VCaP (cell line): ENCODE measurements around the gene MFAP3.

ENCODE experiments used
- H3K27ac ChIP-seq: fragments of 450-650 bp; 2 replicates; pipeline ENCODE4 v1.5.1; 2017
- CTCF ChIP-seq: fragments of 450-650 bp; conservative IDR thresholded peaks from 2 replicates; pipeline ENCODE4 v1.5.1; 2017; ENCODE audit warnings: mild to moderate bottlenecking, moderate library complexity

Gene MFAP3

GRCh38 chr5:154101184-154101583, 62.4 kb downstream of the MFAP3 start:
- TF ChIP-seq CTCF = no peak
- no peak overlapping the region for H3K27ac ChIP-seq

DNA sequence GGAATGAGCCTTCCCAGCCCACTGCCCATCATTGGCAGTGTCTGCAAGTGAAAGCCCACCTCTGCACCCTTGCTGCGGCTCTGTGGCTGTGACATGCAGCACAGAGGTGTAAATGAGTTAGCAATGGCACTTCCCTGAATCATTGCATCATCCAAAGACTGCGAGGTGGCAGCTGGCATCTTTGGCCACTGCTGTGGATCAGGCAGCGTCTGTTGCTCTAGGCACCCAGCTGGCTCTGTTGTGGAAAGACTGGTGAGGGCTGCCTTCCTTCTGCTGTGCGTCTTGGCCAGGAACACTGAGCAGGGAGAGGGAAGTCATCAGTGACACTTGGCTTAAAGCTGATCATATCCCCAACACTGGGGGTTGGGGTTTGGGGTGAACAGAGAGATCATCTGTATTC, 64.5 kb downstream of the MFAP3 start:
- no peak for TF ChIP-seq CTCF

More for the DNA sequence above, 64.5 kb downstream of the MFAP3 start:
- no peak overlapping the region for H3K27ac ChIP-seq
